ENCODE results near the gene MATN3.
A peak's percentile ranks its signal among the peaks of the same experiment; 100 is the strongest.

MATN3 gene

GRCh38 chr2:20025065-20025786 lies 12.8 kb upstream of the MATN3 start:
- H3K9me3 ChIP-seq (ENCODE audit: control insufficient read depth in 2 of 2, low read length in 2 of 2): no peaks in the 10 kb centered on the region
- H3K27me3 ChIP-seq (ENCODE audit: control insufficient read depth in 2 of 2, insufficient read depth in 2 of 2, low read length in 2 of 2): no peaks in the 10 kb centered on the region
- H3K27ac ChIP-seq (ENCODE audit: low read depth in 2 of 2, low read length in 2 of 2): no peak overlapping the region
- peaks cover 3 to 14% of the 10 kb centered on the region in 2 donors for H3K36me3 ChIP-seq (ENCODE audit: control insufficient read depth in 2 of 2, insufficient read depth in 2 of 2, low read length in 2 of 2)
- no peak overlapping the region for H3K4me3 ChIP-seq (ENCODE audit: low read length in 2 of 2)
- no peak overlapping the region for H3K9ac ChIP-seq (ENCODE audit: low read depth in 1 of 2, low read length in 2 of 2)
- peaks cover 2 to 3% of the 10 kb centered on the region in 2 donors for H3K4me1 ChIP-seq (ENCODE audit: control insufficient read depth in 2 of 2, insufficient read depth in 2 of 2, low read length in 2 of 2)

- no peak overlapping the region for H3K9ac ChIP-seq (ENCODE audit: low read depth in 1 of 2, low read length in 2 of 2)
- H3K36me3 ChIP-seq (ENCODE audit: control insufficient read depth in 2 of 2, insufficient read depth in 2 of 2, low read length in 2 of 2): peaks cover 0 to 5% of the 10 kb centered on the region in 2 donors
- no peak overlapping the region for H3K4me3 ChIP-seq (ENCODE audit: low read length in 2 of 2)
- H3K27ac ChIP-seq (ENCODE audit: low read depth in 2 of 2, low read length in 2 of 2): no peak overlapping the region
- no peaks in the 10 kb centered on the region for H3K27me3 ChIP-seq (ENCODE audit: control insufficient read depth in 2 of 2, insufficient read depth in 2 of 2, low read length in 2 of 2)
- H3K4me1 ChIP-seq (ENCODE audit: control insufficient read depth in 2 of 2, insufficient read depth in 2 of 2, low read length in 2 of 2): peaks cover 2 to 3% of the 10 kb centered on the region in 2 donors
- no peaks in the 10 kb centered on the region for H3K9me3 ChIP-seq (ENCODE audit: control insufficient read depth in 2 of 2, low read length in 2 of 2)
These were observed 11.2 kb upstream of the MATN3 start for GRCh38 chr2:20023688-20024087.

GRCh38 chr2:20021405-20022009 lies 9.0 kb upstream of the MATN3 start:
- Histone ChIP-seq H3K4me3 (ENCODE audit: low read length in 2 of 2) (no peak overlapping the region), H3K4me1 (ENCODE audit: control insufficient read depth in 2 of 2, insufficient read depth in 2 of 2, low read length in 2 of 2) (peaks cover 0 to 2% of the 10 kb centered on the region in 2 donors), H3K36me3 (ENCODE audit: control insufficient read depth in 2 of 2, insufficient read depth in 2 of 2, low read length in 2 of 2) (no peaks in the 10 kb centered on the region), H3K9me3 (ENCODE audit: control insufficient read depth in 2 of 2, low read length in 2 of 2) (no peaks in the 10 kb centered on the region), H3K9ac (ENCODE audit: low read depth in 1 of 2, low read length in 2 of 2) (no peak overlapping the region), H3K27me3 (ENCODE audit: control insufficient read depth in 2 of 2, insufficient read depth in 2 of 2, low read length in 2 of 2) (no peaks in the 10 kb centered on the region), H3K27ac (ENCODE audit: low read depth in 2 of 2, low read length in 2 of 2) (no peak overlapping the region)

- Histone ChIP-seq H3K9ac (ENCODE audit: low read depth in 1 of 2, low read length in 2 of 2) (no peak overlapping the region), H3K36me3 (ENCODE audit: control insufficient read depth in 2 of 2, insufficient read depth in 2 of 2, low read length in 2 of 2) (no peaks in the 10 kb centered on the region), H3K27ac (ENCODE audit: low read depth in 2 of 2, low read length in 2 of 2) (no peak overlapping the region), H3K4me1 (ENCODE audit: control insufficient read depth in 2 of 2, insufficient read depth in 2 of 2, low read length in 2 of 2) (peaks cover 0 to 2% of the 10 kb centered on the region in 2 donors), H3K4me3 (ENCODE audit: low read length in 2 of 2) (no peak overlapping the region), H3K27me3 (ENCODE audit: control insufficient read depth in 2 of 2, insufficient read depth in 2 of 2, low read length in 2 of 2) (no peaks in the 10 kb centered on the region), H3K9me3 (ENCODE audit: control insufficient read depth in 2 of 2, low read length in 2 of 2) (no peaks in the 10 kb centered on the region)
These were observed 7.3 kb upstream of the MATN3 start for GRCh38 chr2:20019747-20020146.

- Histone ChIP-seq H3K9me3 (ENCODE audit: control insufficient read depth in 2 of 2, low read length in 2 of 2) (no peaks in the 10 kb centered on the region), H3K4me3 (ENCODE audit: low read length in 2 of 2) (no peak overlapping the region), H3K27ac (ENCODE audit: low read depth in 2 of 2, low read length in 2 of 2) (no peak overlapping the region), H3K4me1 (ENCODE audit: control insufficient read depth in 2 of 2, insufficient read depth in 2 of 2, low read length in 2 of 2) (peaks cover 0 to 2% of the 10 kb centered on the region in 2 donors), H3K36me3 (ENCODE audit: control insufficient read depth in 2 of 2, insufficient read depth in 2 of 2, low read length in 2 of 2) (no peaks in the 10 kb centered on the region), H3K9ac (ENCODE audit: low read depth in 1 of 2, low read length in 2 of 2) (no peak overlapping the region), H3K27me3 (ENCODE audit: control insufficient read depth in 2 of 2, insufficient read depth in 2 of 2, low read length in 2 of 2) (no peaks in the 10 kb centered on the region)
These were observed 6.2 kb upstream of the MATN3 start for GRCh38 chr2:20018601-20019152.

- Histone ChIP-seq H3K9ac (ENCODE audit: low read depth in 1 of 2, low read length in 2 of 2) (no peak overlapping the region), H3K4me3 (ENCODE audit: low read length in 2 of 2) (no peak overlapping the region), H3K4me1 (ENCODE audit: control insufficient read depth in 2 of 2, insufficient read depth in 2 of 2, low read length in 2 of 2) (peaks cover 0 to 3% of the 10 kb centered on the region in 2 donors), H3K36me3 (ENCODE audit: control insufficient read depth in 2 of 2, insufficient read depth in 2 of 2, low read length in 2 of 2) (no peaks in the 10 kb centered on the region), H3K9me3 (ENCODE audit: control insufficient read depth in 2 of 2, low read length in 2 of 2) (no peaks in the 10 kb centered on the region), H3K27ac (ENCODE audit: low read depth in 2 of 2, low read length in 2 of 2) (no peak overlapping the region), H3K27me3 (ENCODE audit: control insufficient read depth in 2 of 2, insufficient read depth in 2 of 2, low read length in 2 of 2) (peaks cover 8 to 13% of the 10 kb centered on the region in 2 donors)
These were observed 3.9 kb upstream of the MATN3 start for GRCh38 chr2:20016346-20016745.

DNA sequence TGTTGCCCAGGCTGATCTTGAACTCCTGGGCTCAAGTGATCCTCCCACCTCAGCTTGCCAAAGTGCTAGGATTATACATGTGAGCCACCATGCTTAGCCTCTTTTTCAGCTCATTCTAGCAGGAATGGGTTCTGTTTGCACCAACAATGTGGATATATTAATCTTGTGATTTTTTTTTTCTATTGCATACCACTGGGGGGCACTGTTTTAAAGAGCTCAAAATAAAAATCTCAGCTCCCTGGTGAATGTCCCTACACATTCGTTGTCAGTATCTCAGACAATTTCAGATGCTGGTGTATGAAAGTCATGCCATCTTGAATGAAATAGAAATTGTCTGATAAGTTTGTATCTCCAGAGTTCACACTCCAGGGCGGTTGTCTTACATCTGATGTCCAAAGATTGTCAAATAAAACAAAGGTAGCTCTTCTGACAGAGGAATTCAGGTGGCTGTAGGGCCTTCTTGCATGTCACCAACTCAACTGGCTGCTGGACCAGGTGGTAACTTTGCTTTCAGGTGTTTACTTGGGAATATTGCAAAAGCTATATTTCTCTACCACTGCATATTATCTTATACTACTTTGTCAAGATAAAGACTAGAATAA lies 3.1 kb upstream of the MATN3 start:
- Histone ChIP-seq H3K4me3 (ENCODE audit: low read length in 2 of 2) (no peak overlapping the region), H3K36me3 (ENCODE audit: control insufficient read depth in 2 of 2, insufficient read depth in 2 of 2, low read length in 2 of 2) (no peaks in the 10 kb centered on the region), H3K4me1 (ENCODE audit: control insufficient read depth in 2 of 2, insufficient read depth in 2 of 2, low read length in 2 of 2) (peaks cover 0 to 3% of the 10 kb centered on the region in 2 donors), H3K9ac (ENCODE audit: low read depth in 1 of 2, low read length in 2 of 2) (no peak overlapping the region), H3K27ac (ENCODE audit: low read depth in 2 of 2, low read length in 2 of 2) (no peak overlapping the region), H3K9me3 (ENCODE audit: control insufficient read depth in 2 of 2, low read length in 2 of 2) (no peaks in the 10 kb centered on the region), H3K27me3 (ENCODE audit: control insufficient read depth in 2 of 2, insufficient read depth in 2 of 2, low read length in 2 of 2) (peaks cover 15 to 20% of the 10 kb centered on the region in 2 donors)

GRCh38 chr2:20013126-20013849 lies 820 bp upstream of the MATN3 start:
- H3K9me3 ChIP-seq (ENCODE audit: control insufficient read depth in 2 of 2, low read length in 2 of 2): no peaks in the 10 kb centered on the region
- peaks cover 0 to 3% of the 10 kb centered on the region in 2 donors for H3K4me1 ChIP-seq (ENCODE audit: control insufficient read depth in 2 of 2, insufficient read depth in 2 of 2, low read length in 2 of 2)
- H3K36me3 ChIP-seq (ENCODE audit: control insufficient read depth in 2 of 2, insufficient read depth in 2 of 2, low read length in 2 of 2): no peaks in the 10 kb centered on the region
- no peak overlapping the region for H3K27ac ChIP-seq (ENCODE audit: low read depth in 2 of 2, low read length in 2 of 2)
- peaks cover 18 to 26% of the 10 kb centered on the region in 2 donors for H3K27me3 ChIP-seq (ENCODE audit: control insufficient read depth in 2 of 2, insufficient read depth in 2 of 2, low read length in 2 of 2)
- no peak overlapping the region for H3K9ac ChIP-seq (ENCODE audit: low read depth in 1 of 2, low read length in 2 of 2)
- H3K4me3 ChIP-seq (ENCODE audit: low read length in 2 of 2): peak overlapping the region; percentile 35 to 55

GRCh38 chr2:20012032-20012281 lies 511 bp downstream of the MATN3 start:
- H3K27ac ChIP-seq (ENCODE audit: low read depth in 2 of 2, low read length in 2 of 2): no peak overlapping the region
- H3K9ac ChIP-seq (ENCODE audit: low read depth in 1 of 2, low read length in 2 of 2): no peak overlapping the region
- no peaks in the 10 kb centered on the region for H3K36me3 ChIP-seq (ENCODE audit: control insufficient read depth in 2 of 2, insufficient read depth in 2 of 2, low read length in 2 of 2)
- no peaks in the 10 kb centered on the region for H3K9me3 ChIP-seq (ENCODE audit: control insufficient read depth in 2 of 2, low read length in 2 of 2)
- H3K4me3 ChIP-seq (ENCODE audit: low read length in 2 of 2): peak overlapping the region in 1 of 2 donors; percentile 42
- peaks cover 0 to 3% of the 10 kb centered on the region in 2 donors for H3K4me1 ChIP-seq (ENCODE audit: control insufficient read depth in 2 of 2, insufficient read depth in 2 of 2, low read length in 2 of 2)
- peaks cover 18 to 26% of the 10 kb centered on the region in 2 donors for H3K27me3 ChIP-seq (ENCODE audit: control insufficient read depth in 2 of 2, insufficient read depth in 2 of 2, low read length in 2 of 2)
